NCI-H187 treated with DMSO at 0.1 percent for 48 hours (cell line): Measurements from ENCODE around the gene EXOC7.
A peak's percentile ranks its signal among the peaks of the same experiment; 100 is the strongest.

Experiments used
- DNase-seq: peaks from one replicate; lab custom pipeline; 2025; lab: John Stamatoyannopoulos, UW

The EXOC7 gene, protein sequence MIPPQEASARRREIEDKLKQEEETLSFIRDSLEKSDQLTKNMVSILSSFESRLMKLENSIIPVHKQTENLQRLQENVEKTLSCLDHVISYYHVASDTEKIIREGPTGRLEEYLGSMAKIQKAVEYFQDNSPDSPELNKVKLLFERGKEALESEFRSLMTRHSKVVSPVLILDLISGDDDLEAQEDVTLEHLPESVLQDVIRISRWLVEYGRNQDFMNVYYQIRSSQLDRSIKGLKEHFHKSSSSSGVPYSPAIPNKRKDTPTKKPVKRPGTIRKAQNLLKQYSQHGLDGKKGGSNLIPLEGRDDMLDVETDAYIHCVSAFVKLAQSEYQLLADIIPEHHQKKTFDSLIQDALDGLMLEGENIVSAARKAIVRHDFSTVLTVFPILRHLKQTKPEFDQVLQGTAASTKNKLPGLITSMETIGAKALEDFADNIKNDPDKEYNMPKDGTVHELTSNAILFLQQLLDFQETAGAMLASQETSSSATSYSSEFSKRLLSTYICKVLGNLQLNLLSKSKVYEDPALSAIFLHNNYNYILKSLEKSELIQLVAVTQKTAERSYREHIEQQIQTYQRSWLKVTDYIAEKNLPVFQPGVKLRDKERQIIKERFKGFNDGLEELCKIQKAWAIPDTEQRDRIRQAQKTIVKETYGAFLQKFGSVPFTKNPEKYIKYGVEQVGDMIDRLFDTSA

GRCh38 chr17:76103274-76104139, at the start of gene EXOC7:
TSS of gene EXOC7 (minus strand) at chr17:76103787. CDS start at chr17:76103692, 95 bp downstream.
- peak; percentile 53 for DNase-seq

GRCh38 chr17:76153202-76153601, 49.6 kb upstream of the EXOC7 start:
- no peak for DNase-seq

GRCh38 chr17:76152591-76152990, 49.0 kb upstream of the EXOC7 start:
- DNase-seq: no peak

GRCh38 chr17:76151896-76152454, 48.4 kb upstream of the EXOC7 start:
- DNase-seq: no peak

DNA sequence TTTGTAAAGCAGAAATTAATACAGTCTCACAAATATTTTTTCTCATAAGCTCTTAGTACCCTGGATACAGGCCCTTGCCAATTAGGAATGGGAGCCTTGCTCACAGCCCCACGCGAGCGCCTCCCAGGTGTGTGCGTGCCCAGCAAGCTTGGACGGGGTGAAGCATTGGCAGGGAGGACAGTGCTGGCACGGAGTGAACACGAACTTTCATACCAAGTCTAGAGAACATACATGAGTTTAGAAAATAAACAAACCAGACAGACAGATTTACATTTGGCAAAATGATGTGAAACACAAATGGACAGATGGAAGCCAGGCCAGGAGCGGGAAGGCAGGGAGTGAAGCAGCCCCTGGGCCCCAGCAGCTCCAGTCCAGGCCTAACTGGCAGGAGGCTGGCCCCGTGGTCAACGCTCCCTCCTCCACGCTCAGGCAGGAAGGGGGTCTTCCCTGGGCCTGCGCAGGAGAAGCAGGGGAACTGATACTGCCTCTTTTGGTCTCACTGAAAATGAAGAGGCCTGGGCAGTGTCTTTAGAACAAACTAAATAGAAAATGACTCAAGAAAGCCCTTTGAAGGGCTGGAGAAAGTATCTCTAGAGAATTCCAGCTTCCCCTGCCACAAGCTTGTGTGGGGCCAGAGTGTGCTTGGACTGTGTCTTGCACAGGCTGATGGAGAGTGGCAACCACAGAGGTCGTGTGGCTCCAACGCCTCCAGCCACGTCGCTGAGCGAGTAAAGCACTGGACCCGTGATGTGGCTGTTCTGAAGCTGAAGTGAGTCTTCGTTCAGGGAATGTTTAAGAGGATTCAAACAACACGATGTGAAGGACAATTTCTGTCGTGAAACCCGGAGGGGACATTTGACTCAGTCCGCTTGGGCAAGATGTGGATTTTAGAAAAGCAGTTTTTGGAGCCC, 47.4 kb upstream of the EXOC7 start:
- DNase-seq: no peak

GRCh38 chr17:76149214-76149613, 45.6 kb upstream of the EXOC7 start:
- no peak for DNase-seq

- no peak for DNase-seq
Measured at GRCh38 chr17:76148015-76148326, 44.4 kb upstream of the EXOC7 start.

DNA sequence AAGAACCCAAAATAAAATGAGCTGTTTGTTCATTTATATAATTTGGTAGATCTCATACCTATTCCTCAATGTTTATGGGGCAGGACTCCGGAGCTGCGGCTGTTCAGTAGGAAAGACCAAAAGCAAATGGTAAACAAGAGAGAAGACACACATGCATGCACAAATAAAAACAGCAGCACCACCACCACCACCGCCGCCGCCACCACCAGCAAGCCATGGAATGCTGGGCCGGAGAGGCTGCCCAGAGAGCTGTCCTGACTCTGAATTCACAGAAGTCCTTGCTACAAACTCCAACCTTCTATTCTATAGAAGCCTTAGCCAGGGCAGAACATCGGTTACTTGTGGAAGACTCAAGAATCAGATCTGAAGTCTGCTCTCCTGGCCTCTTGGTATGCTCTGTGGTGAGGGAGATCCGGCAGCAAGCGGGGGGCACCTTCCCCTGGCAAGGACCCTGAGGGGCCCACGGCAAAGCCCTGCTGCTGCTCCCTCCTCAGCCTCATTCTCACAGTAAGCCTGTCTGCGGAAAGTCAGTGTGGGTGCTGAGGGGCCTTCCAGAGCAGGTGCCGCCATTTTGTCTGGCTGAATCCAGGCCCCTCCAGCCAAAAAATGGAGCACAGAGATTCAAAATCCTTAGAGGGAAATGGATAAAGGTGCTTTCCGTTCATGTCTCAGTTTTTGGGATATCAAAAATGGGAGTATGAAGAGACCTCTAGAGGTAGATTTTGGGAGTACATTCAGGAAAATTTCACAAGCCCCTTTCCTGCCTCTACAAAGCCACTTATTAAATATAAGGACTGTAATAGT, 43.8 kb upstream of the EXOC7 start:
- no peak for DNase-seq

- no peak for DNase-seq
Measured at GRCh38 chr17:76146053-76146851, 42.7 kb upstream of the EXOC7 start.

- no peak for DNase-seq
Measured at GRCh38 chr17:76145231-76146052, 41.9 kb upstream of the EXOC7 start.

- DNase-seq: no peak
Measured at GRCh38 chr17:76142585-76143041, 39.0 kb upstream of the EXOC7 start.

- no peak for DNase-seq
Measured at GRCh38 chr17:76142039-76142584, 38.5 kb upstream of the EXOC7 start.

- peak; percentile 59 for DNase-seq
Measured at GRCh38 chr17:76141212-76142038, 37.8 kb upstream of the EXOC7 start, which contains the start of gene FOXJ1. TSS of gene FOXJ1 (minus strand) at chr17:76141245. CDS start at chr17:76140395, 850 bp downstream.

- DNase-seq: no peak
Measured at GRCh38 chr17:76140661-76141211, 37.1 kb upstream of the EXOC7 start.

DNA sequence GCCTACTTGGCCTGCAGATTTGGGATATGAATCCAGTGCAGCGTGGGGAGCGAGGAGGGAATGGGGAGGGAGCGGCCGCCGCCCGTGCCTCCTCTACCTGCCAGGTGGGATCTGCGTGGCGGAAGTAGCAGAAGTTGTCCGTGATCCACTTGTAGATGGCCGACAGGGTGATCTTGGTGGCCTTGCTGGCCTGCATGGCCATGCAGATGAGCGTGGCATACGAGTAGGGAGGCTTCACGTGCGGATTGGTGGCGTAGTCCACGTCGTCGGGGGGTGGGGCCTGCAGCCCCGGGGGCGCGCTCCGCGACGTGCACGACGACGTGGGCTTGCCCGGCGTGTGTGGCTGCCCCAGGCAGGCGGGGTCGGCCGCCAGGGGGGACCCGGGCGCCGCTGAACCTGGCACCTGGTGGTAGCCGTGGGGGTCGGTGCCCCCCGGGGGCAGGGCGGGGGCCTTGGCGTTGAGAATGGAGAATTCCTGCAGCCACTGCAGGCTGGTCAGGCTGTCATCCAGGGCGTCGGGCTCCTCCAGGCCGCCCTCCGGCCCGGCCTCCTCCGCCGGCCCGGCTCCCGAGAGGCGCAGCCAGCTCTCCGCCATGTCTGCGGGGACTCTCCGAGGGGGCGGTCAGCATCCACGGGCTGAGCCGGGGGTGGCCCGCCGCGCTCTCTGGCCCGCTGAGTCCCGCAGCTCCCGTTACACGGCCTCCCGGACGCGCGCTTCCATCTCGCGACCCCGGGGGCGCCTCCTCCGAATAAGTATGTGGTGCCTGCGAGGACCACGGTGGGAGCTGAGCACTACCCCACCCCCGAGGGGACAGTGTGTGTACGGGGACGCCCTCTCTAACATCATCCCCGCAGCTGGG, 36.4 kb upstream of the EXOC7 start:
- no peak for DNase-seq
